Right ventricle myocardium inferior (tissue), 1 donor: Measurements from ENCODE around the gene SBF2. TPM values are rescaled to one million over a fixed set of nuclear protein-coding genes. Genes with fewer than 3 reads are reported as not detected.
"Not testable (repeated sequence)": the region's sequence is repeated elsewhere in the genome, so short reads cannot be mapped to it uniquely, and the experiment has no call there.

Experiments used
- ATAC-seq: fragments of 200-7000 bp; cut with Tn5 transposase; one replicate; pipeline ENCODE4 v1.9.1; 2020; ENCODE audit warnings: mild to moderate bottlenecking, moderate library complexity
- DNase-seq: peaks from one replicate; pipeline ENCODE4 v3.0.0; 2021; ENCODE audit errors: missing footprints
- intact Hi-C: fragments of 100-400 bp; cut with DNase I; formaldehyde crosslinking; loops from one replicate; pipeline ENCODE4 v1.11.0; 2022
- total RNA-seq: library from RNA; stranded (reverse); fragmentation: NEBNext Ultra II Directional; extraction: Animal tissue kit (Norgen Biotek cat#: 25700); gene quantifications from one replicate; pipeline ENCODE4 v1.2.1, GENCODE V29; 2021
- donor health status: DM: no; HTN: yes; CAD: no; lungs with severe emphysema.

SBF2 gene
- total RNA-seq, 1 donor from 2014 or later, result 16.7 TPM

DNA sequence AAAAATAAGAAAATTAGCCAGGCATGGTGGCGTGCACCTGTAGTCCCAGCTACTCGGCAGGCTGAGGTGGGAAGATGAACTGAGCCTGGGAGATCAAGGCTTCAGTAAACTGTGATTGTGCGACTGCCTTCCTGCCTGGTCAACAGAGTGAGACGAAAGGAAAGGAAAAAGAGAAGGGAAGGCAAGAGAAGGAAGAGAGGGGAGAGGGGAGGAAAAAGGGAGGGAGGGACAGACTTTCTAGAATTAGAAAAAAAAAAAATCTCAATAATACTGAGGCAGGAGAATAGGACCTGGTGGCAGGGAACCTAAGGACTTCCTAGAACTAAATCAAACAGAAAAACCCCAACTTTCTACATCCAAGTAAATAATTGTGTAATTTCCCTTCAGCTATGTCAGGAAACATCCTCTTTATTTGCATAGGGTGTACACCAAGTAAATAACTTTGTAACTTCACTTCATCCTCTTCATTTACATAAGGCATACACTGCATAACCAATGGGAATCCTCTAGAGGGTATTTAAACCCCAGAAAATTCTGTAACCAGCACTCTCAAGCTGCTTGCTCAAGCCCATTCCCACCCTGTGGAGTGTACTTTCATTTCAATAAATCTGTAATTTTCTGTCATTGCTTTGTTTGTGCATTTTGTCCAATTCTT is 8.7 kb downstream of the SBF2 start:
- DNase-seq, result no peak
- intact Hi-C loops, result no loop called here
- no peak for ATAC-seq

DNA sequence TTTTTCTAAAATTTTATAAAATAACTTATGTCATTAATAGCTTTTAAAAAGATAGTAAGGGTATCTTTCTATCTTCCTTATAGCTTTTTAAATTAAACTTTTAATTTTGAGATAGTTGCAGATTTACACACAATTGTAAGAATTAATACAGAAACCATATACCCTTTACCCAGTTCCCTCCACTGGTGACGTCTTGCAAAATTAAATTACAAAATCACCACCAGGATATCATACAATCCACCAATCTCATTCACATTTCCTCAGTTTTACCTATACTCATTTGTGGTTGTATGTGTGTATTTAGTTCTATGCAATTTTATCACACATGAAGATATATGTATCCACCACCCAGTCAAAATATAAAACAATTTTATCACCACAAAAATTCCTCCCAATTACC is 10.0 kb downstream of the SBF2 start:
- intact Hi-C loops, result no loop called here
- no peak for DNase-seq
- no peak for ATAC-seq

DNA sequence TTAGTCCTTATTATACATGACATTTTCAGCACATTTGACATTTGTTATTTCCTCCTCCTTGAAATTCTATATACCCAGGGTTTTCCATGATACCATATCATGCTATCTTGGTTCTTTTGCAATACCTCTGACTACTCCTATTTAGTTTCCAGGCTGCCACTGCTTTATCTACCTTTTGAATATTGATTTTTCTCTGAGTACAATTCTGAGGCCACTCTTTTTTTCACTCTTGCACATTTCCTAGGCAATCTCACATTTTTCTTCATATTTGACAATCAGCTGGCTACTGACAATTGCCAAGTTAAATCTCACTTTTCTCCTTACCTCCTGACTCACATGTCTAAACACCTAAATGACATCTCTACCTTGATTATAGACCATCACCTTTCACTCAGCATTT is 11.9 kb downstream of the SBF2 start:
- no peak for ATAC-seq

DNA sequence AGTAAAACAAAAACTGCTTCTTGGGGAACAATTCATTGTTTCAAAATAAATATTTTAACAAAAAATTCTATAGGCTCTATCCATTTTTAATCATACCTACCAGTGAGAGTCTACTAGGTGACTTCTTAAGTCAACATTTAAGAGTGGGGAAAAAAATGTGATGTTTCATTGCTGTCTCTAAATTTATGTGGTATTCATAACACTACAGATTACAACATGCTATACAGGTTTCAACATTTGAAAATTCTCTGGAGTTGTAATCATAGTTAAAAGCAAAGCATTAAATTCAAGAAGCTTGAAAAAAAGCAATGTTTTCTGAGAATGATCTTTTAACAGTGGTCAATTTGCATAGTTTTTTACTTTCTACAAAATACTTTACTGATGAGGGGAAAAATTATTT is 18.3 kb downstream of the SBF2 start:
- no peak for ATAC-seq
- intact Hi-C loops, result no loop called here

More for the DNA sequence above, 11.9 kb downstream of the SBF2 start:
- no peak for DNase-seq
- intact Hi-C loops, result no loop called here

DNA sequence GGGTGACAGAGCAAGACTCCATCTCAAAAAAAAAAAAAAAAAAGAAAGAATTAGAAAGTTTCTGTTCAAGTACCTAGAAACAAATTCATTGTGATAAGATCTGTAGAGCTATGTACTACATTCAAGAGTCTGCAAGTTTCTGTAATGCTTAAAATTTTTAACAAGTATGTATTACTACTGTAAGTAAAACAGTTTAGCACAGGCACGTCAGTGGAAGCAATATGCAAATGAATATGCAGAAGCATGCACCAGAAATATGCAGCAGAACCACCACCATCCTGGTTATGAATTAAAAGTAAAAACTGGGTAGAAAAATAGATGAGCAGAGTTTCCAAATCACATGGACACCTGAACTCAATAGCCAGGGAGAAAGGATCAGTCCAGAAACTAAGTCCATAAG is 19.3 kb downstream of the SBF2 start:
- intact Hi-C loops, result no loop called here
- ATAC-seq (no peak), DNase-seq (no peak)

More for the DNA sequence above, 18.3 kb downstream of the SBF2 start:
- DNase-seq, result no peak

DNA sequence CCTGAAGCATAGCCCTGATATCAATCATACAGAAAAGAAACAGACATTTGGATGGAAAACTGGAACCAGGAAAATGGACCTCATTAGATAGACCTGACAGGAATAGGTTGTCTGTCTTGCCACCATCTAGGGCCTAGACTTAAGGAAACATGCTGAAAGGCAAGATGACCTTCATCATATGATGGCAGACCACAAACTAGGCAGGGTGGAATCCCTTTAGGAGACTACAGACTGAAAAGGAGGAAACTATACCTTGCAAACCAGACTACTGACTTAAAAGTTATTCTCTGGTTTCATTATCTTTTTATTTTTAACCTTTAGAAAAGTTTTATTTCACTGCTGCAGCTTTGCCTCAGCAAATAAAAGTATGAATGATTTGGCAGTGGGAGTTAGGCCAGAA is 20.3 kb downstream of the SBF2 start:
- intact Hi-C loops, result no loop called here
- ATAC-seq (no peak), DNase-seq (no peak)

DNA sequence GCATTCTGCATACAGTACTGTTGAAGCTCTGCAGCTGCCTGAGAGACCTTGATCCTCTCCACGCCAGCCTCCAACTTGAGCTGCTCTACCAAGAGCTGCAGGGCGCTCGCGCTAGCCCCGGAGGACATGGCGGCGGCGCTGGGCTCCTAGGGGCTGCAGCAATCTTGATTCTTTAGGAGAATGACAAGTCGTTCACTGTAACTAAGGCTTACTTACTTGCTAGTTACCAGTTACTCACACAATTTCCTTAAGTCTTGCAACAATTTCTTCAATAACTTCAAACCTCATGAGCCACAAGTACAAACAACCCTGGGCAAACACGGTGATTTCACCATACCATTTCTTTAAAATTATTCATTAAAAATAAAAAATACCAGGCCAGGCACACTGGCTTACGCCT is 21.9 kb downstream of the SBF2 start:
- no peak for ATAC-seq
- DNase-seq, result no peak
- intact Hi-C loops, result no loop called here

DNA sequence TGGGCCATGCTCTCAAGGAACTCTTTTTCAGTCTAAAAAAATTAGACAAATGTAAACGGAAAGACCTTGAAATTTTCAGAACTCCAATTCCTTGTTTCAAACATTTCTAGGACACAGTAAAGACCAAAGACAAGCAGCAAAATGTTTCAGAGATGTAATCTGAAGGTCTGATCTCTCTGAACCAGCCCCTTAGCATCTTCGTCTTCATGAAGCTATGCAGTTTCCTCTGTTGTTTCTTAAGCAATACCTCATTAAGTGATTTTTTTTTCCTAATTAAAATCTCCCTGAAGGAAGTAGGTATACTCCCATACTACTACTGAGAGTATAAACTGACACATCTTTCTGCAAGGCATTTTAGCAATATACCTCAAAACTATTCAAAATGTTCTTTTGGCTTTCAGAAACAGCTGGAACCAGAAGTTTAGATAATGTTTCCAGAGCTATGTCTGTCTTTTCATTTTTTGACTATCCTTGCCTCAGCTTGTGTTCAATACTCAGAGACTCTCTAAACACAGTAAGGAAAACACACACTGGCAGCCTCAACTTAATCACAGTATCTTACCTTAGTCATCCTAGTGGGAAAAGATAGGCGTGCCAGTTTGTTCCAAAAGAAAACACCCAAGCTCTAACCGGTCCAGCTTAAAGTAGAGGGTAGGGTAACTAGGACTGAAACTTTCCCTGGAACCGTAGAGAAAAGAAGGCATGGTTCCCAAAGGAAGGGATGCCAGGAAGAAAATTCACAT is 25.1 kb downstream of the SBF2 start:
- DNase-seq (no peak), ATAC-seq (no peak)
- intact Hi-C loops, result no loop called here

DNA sequence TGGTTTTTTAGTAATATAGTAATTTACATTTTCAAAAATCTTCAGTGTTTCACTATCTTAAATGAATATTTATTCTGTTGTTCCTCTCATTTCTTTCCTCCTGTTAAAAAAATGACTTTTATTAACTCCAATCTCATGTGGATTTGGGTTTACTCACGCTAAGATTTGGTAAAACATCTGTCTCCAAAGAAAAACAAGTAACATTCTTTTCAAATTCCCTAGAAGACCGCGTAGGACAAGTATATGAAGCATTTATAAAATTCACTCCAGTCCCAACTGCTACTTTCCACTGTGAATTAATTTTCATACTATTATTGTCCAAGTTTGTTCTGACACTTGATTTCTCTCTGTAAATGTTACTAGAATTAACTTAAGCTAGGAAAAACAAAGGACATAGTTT is 26.2 kb downstream of the SBF2 start:
- intact Hi-C loops, result no loop called here
- ATAC-seq (no peak), DNase-seq (no peak)

DNA sequence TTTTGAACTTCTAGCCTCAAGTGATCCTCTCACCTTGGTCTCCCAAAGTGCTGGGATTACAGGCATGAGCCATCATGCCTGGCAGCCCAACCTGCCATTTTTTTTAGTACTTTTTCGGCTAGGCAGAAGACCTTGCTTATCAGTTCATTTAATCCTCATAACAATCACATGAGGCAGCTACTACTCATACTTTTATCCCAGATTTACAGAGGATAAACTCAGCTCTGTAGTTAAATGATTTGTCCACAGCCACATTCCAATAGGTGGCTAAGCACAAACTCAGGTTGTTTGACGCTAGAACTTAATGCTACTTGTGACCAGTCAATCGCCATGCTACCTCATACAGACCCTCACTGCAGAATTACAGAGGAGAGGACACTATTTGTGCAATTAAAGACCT is 28.1 kb downstream of the SBF2 start:
- ATAC-seq (no peak), DNase-seq (no peak)
- intact Hi-C loops, result no loop called here

DNA sequence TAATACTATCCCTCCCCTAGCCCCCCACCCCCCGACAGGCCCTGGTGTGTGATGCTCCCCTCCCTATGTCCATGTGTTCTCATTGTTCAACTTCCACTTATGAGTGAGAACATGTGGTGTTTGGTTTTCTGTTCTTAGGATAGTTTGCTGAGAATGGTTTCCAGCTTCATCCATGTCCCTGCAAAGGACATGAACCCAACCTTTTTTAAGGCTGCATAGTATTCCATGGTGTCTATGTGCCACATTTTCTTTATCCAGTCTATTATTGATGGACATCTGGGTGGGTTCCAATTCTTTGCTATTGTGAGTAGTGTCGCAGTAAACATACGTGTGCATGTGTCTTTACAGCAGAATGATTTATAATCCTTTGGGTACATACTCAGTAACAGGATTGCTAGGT is 29.3 kb downstream of the SBF2 start:
- ATAC-seq, intact Hi-C loops, DNase-seq: not testable (repeated sequence)

DNA sequence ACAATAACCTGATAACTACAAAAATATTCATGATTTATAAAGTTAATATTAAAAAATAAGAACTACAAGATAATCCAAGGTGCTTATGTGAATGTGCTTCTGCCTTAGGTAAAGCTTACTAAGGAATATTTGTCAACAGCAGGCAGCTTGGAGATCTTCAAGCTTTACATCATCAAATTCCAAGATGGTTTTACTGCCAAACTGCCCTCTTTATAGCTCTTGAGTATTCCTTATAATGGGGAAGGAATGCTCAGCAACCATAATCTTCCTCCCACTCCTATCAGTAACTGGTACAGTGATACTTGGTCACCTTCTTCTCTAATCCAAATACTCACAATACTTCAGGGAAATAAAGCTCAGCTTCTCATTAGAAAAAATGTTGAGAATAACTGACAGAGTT is 30.1 kb downstream of the SBF2 start:
- DNase-seq, result no peak
- ATAC-seq, result no peak
- intact Hi-C loops, result no loop called here

DNA sequence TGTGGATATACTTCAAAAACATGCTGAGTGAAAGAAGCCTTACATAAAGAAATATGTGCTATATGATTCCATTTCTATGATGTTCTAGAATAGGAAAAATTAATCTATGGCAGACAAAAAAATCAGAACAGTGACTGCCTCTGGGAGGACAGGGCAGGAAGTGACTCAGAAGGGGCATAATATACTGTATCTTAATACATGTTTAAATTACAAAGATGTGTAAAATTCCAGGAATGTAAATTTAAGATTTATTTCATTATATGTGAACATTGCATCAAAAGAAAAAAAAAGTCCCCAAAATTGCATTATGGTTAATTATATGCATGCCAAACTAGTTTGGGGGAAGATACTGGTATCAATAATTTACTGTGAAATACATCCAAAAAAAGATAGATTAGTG is 32.2 kb downstream of the SBF2 start:
- DNase-seq (no peak), ATAC-seq (no peak)
- intact Hi-C loops, result no loop called here

DNA sequence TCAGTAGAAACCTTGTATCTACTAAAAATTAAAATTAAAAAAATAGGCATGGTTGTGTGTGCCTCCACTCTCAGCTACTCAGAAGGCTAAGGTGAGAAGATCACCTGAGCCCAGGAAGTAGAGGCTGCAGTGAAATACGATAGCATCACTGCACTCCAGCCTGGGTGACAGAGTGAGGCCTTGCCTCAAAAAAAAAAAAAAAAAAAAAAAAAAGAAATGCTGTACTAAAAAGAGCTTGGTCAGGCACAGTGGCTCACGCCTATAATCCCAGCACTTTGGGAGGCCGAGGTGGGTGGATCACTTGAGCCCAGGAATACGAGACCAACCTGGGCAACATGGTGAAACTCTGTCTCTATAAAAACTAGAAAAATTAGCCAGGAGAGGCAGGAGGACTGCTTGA is 36.5 kb downstream of the SBF2 start:
- intact Hi-C loops, result no loop called here
- no peak for DNase-seq
- no peak for ATAC-seq

DNA sequence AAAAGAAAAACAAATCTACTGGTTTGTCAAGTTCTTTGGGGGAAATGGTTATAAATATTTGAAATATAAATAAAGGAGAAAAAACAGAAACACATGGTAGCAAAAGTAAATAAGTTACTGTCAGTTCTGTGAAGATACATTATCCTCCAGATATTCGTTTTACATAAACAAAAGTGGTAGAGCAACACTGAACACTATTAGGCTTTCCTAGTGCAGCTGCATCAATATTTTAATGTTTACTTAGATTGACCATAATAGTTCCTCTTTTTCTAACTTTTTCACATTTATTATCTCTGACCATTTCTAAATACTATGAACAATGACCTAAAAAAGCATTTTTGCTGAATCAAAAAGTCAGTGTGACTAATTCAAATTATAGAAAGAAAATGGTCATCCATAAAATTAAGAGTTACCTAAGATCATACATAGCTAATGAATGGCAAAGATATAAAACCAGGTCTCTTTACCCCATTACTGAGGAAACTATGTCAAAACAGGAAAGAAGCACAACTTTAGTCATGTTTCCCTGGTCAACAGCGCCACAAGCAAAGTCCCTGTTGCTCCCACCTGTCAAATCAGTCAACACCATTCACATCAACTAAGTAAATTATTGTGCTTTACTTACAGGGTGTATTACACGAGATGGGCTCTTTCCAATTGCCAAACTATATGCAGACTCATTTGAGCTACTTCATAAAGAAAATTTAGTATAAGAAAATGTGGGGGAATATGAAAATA is 38.5 kb downstream of the SBF2 start:
- intact Hi-C loops, result no loop called here
- ATAC-seq, result no peak
- DNase-seq, result no peak

DNA sequence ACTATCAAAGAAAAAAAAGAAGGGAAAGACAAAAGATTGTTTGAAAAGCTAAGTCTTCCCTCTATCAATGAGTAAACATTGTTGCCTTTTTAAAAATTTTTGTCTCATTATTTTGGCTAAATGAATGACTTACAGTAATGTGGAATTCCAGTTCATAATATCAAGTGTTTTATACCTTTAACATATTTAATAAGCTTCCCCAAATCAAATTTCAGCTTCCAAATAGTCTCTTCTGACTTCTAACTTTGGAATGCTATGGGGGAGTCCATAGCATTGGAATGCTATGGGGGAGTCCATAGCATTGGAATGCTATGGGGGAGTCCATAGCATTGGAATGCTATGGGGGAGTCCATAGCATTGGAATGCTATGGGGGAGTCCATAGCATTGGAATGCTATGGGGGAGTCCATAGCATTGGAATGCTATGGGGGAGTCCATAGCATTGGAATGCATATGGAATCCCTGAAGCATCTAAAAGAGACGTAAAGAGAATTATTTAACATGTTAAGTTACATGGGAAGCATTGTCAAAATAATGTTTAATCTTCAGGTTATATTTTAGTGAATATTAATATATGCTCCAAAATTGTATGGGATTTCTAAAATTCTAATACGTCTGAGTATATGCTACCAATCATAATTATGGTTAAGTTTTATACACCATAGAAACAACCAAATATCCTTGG is 44.4 kb downstream of the SBF2 start:
- intact Hi-C loops, ATAC-seq, DNase-seq: not testable (repeated sequence)

DNA sequence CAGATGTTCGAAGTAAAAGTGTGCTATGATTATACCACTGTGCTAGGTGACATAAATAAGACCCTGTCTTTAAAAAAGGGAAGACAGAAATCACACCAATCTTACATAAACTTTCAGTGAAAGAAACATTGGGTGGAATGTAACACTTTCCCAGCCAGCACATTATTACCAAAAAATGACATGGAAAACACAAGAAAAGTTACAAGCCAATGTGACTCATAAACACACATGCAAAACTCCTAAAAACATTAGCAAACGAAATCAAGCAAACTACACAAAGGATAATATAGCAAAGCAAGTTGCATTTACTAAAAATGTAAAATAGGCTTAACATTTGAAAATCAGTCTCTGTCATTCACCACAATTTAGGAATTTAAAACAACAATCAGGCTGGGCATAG is 47.0 kb downstream of the SBF2 start:
- DNase-seq (no peak), ATAC-seq (no peak)
- intact Hi-C loops, result no loop called here

DNA sequence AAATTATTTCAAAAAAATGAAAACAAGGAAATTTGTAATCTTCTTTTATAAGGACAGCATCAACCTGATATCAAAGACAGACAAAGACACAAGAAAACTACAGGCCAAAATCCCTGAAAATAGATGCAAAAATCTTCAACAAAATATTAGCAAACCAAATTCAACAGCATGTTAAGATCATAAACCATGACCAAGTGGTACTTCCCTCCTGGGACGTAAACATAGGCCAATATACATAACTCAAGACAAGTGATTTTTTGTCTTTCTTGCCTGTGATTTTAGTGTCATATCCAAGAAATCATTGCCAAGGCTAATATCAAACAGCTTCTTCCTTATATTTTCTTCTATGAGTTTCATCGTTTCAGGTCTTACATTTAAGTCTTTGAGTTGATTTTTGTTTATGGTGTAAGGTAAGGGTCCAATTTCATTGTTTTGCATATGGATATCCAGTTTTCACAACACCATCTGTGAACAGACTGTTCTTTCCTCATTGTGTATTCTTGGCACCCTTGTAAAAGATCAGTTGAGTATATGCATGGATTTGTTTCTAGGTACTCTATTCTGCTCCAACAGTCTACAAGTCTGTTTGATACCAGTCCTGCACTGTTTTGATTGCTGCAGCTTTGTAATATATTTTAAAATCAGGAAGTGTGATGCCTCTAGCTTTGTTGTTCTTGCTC is 50.0 kb downstream of the SBF2 start:
- no peak for ATAC-seq
- no peak for DNase-seq
- intact Hi-C loops, result no loop called here

DNA sequence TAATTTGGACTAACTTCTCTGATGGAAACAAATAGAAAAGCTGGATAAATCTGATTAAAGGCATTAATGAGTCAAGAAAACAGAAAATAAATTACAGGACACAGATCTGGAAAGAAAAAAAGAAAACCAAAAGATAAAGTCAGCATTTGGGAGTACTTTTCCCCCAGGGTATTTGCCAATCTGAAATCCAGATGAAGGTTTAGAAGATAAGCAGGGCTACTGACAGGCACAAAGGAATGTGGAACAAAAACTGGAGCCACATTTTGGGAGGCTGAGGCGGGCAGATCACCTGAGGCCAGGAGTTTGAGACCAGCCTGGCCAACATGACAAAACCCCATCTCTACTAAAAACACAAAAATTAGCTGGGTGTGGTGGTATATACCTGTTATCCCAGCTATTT is 57.2 kb downstream of the SBF2 start:
- ATAC-seq (no peak), DNase-seq (no peak)
- intact Hi-C loops, result no loop called here
